NCI-H345 treated with DMSO at 0.1 percent for 48 hours (cell line): ENCODE results near the gene FAM53B.
"Not testable (repeated sequence)": the region's sequence is repeated elsewhere in the genome, so short reads cannot be mapped to it uniquely, and the experiment has no call there.

Experiments
- DNase-seq: peaks from one replicate; lab custom pipeline; 2025; ENCODE audit not compliant: unreplicated experiment; lab: John Stamatoyannopoulos, UW

Gene FAM53B

GRCh38 chr10:124600051-124600880 is 143.9 kb downstream of the FAM53B start:
- no peak for DNase-seq

- no peak for DNase-seq
These were observed 144.6 kb downstream of the FAM53B start for GRCh38 chr10:124599588-124600050.

DNA sequence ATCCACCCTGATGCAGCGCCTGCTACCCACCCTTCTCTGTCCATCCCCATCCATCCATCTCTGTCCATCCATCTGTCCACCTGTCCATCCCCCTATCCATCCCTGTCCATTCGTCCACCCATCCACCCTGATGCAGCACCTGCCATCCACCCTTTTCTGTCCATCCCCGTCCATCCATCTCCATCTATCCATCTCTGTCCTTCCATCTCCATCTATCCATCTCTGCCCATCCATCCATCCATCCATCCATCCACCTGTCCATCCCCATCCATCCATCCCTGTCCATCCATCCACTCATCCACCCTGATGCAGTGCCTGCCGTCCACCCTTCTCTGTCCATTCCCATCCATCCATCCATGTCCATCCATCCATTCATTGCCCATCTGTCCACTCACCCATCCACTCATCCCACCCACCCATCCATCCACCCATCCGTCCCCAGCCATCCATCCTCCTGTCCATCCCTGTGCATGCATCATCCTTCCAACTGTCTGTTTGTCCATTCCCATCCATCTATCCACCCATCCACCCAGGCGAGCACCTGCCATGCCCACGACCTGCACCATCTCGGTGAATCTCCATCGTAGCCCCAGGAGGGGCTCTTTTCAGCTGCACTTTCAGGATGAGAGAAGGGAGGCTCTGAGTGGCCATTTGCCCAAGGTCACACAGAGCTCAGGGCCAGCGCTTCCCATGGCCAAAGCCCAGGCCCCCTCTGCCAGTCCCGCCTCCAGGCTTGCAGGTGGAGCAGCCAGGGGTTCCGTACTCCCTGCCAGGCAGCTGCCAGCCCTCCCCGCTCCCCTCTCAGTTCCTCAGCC is 145.2 kb downstream of the FAM53B start:
- DNase-seq, result no peak

- no peak for DNase-seq
These were observed 146.0 kb downstream of the FAM53B start for GRCh38 chr10:124598196-124598595.

DNA sequence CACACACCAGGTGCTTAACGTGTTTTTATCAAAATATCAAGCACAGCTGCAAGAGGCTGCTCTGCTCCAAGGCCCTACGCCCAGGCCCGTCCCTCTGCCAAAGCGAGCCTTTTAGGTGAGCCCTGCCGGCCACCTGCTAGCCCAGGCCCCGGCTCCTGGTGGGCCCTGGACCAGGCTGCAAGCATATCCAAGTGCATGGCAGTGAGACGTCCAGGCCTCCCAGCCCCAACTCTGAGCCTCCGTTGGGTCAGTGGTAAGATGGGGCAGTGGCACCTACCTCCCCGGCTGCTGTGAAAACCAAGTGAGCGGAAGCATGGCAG is 146.4 kb downstream of the FAM53B start:
- DNase-seq, result no peak

GRCh38 chr10:124596962-124597845 is 147.0 kb downstream of the FAM53B start:
- DNase-seq, result no peak

DNA sequence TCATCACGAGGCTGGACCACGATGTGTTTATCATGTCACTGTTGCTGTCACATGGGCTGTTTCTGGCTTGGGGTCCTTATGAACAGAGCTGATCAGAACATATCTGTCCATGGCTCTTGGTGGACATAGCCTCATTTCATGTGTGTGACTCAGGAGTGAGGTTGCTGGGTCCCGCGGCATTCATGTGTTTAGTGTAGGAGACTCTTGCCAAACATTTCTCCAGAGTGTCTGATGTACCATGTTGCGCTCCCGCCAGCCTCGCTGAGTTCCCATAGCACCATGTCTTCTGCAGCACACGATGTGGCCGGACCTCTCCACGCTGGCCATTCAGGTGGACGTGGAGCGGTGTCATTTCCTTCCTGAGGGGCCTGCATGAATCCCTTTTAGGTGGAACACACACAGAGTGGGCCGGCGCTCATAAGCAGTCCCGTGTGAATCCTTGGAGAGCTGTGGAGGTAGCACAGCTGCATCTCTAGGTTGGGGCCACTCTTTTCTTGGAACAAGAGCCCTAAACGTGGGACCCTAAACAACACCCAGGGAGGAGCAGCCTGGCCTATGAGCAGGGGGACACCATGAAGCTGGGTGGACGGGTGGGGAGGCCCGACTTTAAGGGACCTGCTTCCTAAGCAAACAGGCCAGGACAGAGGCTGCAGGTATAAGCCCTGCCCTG is 147.9 kb downstream of the FAM53B start:
- DNase-seq, result no peak

- no peak for DNase-seq
These were observed 148.9 kb downstream of the FAM53B start for GRCh38 chr10:124595143-124595883.

GRCh38 chr10:124594240-124594639 is 149.9 kb downstream of the FAM53B start:
- DNase-seq, result no peak

DNA sequence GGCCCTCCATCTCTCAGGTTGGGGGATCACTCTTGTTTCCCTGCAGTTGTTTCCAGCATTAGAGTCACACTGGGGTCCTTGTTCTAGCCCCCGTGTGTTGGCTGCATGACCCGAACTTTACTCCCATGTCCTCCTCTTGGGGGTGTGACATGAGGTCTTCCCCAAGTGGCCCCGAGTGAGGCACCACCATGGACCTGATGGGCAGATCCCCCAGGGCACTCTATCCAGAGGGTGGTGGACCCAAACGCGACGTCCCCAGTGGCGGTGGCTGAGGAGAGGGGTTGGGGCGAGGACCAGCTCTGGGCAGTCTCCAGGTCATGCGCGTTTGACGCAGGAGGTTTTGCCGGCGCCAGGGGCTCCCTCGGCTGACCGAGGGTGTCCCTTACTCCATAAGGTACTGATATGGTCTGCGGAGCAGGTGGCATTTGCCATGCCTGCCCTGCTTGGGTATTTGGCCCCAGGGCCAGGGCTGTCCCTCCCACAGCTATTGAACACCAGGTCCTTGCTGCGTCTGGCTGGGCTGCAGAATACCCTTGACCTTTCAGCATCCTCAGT is 150.7 kb downstream of the FAM53B start:
- no peak for DNase-seq

GRCh38 chr10:124592736-124593430 is 151.3 kb downstream of the FAM53B start:
- DNase-seq, result no peak

GRCh38 chr10:124592101-124592500 is 152.1 kb downstream of the FAM53B start:
- DNase-seq, result no peak

GRCh38 chr10:124591123-124591495 is 153.1 kb downstream of the FAM53B start:
- DNase-seq, result no peak

DNA sequence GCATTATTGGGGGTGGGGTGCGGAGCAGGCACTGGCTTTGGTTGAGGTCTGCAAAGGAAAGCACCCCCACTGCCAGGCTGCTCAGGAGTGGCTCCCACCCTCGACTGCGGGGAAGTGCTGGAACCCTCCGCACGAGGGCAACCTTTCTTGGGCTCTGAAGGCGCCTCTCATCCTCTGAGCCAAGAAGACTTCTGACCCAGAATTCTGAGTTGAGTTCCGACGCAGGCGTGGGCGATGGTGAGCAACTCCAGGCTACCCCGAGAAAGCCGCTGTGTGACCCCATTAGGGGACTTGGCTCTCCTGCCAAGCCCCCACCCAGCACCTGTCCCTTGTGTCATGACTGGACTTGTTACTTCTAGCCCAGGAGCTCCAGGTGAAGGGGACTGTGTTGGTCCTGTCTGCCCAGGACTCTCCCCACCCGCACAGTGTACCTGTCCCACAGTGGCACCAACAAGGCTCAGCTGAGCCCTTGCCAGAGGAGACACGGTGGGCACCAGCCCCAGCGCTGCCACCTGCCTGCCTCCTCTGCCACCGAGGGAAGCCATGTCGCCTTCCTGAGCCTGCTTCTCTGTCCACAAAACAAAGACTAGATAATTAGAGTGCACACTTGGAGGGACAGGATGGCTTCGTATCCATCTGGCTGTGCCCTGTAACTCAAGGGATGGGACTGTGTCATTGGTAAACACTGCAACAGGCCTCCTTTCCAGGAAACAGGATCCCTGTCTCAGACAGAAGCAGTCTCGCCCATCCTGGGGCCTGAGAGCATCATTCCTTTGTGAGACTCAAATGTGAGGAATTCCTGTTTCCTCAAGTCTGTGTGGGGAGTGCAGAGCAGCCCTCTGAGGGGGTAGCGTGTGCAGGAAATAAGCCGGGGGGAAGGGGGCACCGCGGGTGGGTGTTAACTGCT is 153.7 kb downstream of the FAM53B start:
- no peak for DNase-seq

GRCh38 chr10:124589491-124590041 is 154.6 kb downstream of the FAM53B start:
- DNase-seq, result no peak

GRCh38 chr10:124588736-124589490 is 155.3 kb downstream of the FAM53B start:
- no peak for DNase-seq

DNA sequence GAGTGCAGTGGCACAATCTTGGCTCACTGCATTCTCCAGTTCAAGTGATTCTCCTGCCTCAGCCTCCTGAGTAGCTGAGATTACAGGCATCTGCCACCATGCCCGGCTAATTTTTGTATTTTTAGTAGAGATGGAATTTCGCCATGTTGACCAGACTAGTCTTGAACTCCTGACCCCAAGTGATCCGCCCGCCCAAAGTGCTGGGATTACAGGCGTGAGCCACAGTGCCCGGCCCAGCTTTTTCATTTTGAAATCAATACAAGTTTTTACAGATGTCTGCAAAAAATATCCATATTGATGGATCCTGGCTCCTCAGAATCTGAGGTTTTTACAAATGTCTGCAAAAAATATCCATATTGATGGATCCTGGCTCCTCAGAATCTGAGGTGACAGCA is 155.8 kb downstream of the FAM53B start:
- DNase-seq, result not testable (repeated sequence)
